Spleen (tissue), 7 donors: ENCODE measurements around the gene OR2T1.

ENCODE experiments used
- CTCF ChIP-seq, 11 experiments: fragments of 200-600 bp in 7 of 11; fragments of 450-650 bp in 4 of 11; sonication (generic) in 4 of 11; IDR thresholded peaks in 8 of 11; conservative IDR thresholded peaks in 3 of 11; 1 replicate in 7 of 11; 2 replicates in 4 of 11; pipeline versions ENCODE4 v1.4.0 to v1.8.0; 2016 to 2021; ENCODE audit warnings: antibody characterized with exemption in 11 of 11, inconsistent platforms in 4 of 11, mild to moderate bottlenecking in 1 of 11
- POLR2A ChIP-seq, 3 donors: fragments of 450-650 bp; IDR thresholded peaks; one replicate each; pipeline ENCODE4 v1.5.1; 2017; ENCODE audit warnings: antibody characterized with exemption in 3 of 3, mild to moderate bottlenecking in 1 of 3
- donor health status: DM: no; HTN: no; CAD: no; lungs with moderate emphysema.
- donor health status: DM: no; HTN: no; CAD: no.
- donor health status: DM: no; HTN: no; CAD: no.

DNA sequence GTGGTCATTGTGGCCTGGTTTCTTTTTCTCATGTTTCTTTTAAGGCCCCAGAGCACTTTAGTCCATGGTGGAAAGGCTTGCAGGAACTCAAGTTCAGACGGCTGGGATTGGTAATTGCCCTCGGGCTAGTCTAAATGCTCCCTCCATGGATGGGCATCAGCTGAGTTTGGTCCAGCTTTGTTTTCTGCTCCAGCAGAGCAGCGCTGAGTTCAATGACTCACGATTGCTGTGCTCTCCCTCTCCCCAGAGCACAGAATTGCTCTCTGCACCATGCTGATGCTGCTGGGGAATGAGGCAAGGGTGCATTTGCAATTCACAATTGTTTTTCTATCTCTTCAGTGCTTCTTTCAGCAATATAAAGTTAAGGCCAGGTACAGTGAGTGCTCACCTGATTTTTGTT is 29.1 kb upstream of the OR2T1 start:
- TF ChIP-seq CTCF (IDR thresholded peaks at IDR 0.05 in 8 of 11, conservative IDR thresholded peaks at IDR 0.05 in 3 of 11) (no peak), POLR2A (IDR thresholded peaks at IDR 0.05) (no peak)
